ENCODE data around the gene MPLKIP. TPM values are rescaled to one million over a fixed set of nuclear protein-coding genes. Genes with fewer than 3 reads are reported as not detected.
"Not testable (repeated sequence)": the region's sequence is repeated elsewhere in the genome, so short reads cannot be mapped to it uniquely, and the experiment has no call there.

MPLKIP gene
- polyA plus RNA-seq, 1 experiment = 31.1 TPM

DNA sequence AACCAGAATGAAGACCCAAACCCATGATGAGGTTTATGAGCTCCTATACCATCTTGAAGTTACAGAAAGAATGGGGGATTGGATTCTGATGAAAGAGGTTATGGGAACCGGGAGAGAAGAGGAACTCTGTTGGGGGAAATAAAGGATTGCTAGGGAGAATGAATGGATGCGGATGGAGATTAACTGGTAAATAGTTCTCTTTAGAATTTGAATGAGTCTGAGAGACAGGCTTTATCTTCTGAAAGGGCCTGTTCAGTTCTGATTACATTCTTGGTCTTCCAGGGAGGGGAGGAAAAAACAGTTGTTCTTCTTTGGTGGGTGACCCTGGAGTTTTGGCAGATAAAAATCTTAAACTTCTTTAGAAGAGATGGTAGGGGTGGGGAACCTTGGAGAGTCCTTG lies 14.2 kb upstream of the MPLKIP start:
- no peak overlapping the region for H3K4me3 ChIP-seq (ENCODE audit: low read depth, low read length)
- POLR2A ChIA-PET = no interaction called here

DNA sequence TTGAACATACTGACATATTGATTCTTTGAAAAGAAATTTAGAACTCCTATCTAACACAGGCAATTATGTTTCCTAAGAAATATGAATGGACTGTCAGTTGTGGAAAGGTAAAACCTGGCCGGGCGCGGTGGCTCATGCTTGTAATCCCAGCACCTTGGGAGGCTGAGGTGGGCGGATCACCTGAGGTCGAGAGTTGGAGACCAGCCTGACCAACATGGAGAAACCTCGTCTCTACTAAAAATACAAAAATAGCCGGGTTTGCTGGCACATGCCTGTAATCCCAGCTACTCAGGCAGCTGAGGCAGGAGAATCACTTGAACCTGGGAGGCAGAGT lies 13.8 kb upstream of the MPLKIP start:
- POLR2A ChIA-PET; H3K27ac ChIP-seq (ENCODE audit: low read depth, low read length); H3K9me3 ChIP-seq (ENCODE audit: control insufficient read depth, insufficient read depth, low read length); H3K4me3 ChIP-seq (ENCODE audit: low read depth, low read length); CTCF ChIA-PET; H3K27me3 ChIP-seq (ENCODE audit: control insufficient read depth, insufficient read depth, low read length); DNase-seq (ENCODE audit: low read depth, low spot score): not testable (repeated sequence)

More for the DNA sequence above, 14.2 kb upstream of the MPLKIP start:
- H3K27me3 ChIP-seq (ENCODE audit: control insufficient read depth, insufficient read depth, low read length) = no peaks in the 10 kb centered on the region
- DNase-seq (ENCODE audit: low read depth, low spot score) = no peak
- CTCF ChIA-PET = interaction anchor here (2.4 kb wide), 1 partner anchor 13 kb away, joined by 9 read pairs; the partner anchor contains the start of genes MPLKIP and SUGCT
- H3K9me3 ChIP-seq (ENCODE audit: control insufficient read depth, insufficient read depth, low read length) = peaks cover 4% of the 10 kb centered on the region
- H3K27ac ChIP-seq (ENCODE audit: low read depth, low read length) = no peak overlapping the region
- TF ChIP-seq, protein P1, sequence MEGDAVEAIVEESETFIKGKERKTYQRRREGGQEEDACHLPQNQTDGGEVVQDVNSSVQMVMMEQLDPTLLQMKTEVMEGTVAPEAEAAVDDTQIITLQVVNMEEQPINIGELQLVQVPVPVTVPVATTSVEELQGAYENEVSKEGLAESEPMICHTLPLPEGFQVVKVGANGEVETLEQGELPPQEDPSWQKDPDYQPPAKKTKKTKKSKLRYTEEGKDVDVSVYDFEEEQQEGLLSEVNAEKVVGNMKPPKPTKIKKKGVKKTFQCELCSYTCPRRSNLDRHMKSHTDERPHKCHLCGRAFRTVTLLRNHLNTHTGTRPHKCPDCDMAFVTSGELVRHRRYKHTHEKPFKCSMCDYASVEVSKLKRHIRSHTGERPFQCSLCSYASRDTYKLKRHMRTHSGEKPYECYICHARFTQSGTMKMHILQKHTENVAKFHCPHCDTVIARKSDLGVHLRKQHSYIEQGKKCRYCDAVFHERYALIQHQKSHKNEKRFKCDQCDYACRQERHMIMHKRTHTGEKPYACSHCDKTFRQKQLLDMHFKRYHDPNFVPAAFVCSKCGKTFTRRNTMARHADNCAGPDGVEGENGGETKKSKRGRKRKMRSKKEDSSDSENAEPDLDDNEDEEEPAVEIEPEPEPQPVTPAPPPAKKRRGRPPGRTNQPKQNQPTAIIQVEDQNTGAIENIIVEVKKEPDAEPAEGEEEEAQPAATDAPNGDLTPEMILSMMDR (IDR thresholded peaks at IDR 0.05; ENCODE audit: low read depth, low read length) = no peak

DNA sequence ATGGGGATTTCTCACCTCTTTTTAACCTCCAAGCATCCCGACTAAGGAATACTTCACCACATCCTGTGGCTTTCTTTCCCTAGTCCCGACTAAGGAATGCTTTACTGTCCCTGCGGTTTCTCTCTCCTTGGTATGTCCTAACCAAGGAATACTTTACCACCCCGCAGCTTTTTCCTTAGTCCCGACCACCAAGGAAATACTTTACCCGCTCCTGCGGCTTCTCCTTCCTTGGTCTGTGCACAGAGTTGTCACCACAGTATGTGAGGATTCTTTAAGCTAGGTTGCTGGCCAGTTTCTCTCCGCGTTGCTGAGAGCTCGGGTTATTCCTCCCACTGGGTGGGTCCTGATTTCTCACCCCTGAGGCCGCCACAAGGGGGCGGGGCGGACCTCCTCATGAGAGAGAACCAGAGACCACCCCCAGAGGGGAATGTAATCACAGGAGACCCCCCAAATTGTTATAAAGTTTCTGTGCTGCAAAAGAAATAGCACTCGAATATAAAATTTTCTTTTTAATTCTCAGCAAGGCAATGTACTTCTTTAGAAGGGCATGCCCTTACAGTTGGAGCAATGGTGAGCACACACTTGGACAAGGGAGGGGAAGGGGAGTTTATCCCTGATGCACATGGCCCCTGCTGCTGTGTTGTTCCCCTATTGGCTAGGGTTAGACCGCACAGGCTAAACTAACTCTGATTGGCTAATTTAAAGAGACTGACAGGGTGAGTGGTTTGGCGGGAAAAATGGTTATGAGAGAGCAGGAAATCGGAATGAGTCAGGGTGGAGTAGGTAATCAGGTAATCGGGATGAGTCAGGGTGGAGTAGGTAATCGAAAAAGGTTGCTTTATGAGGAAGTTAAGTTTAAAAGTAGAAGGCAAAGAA lies 13.2 kb upstream of the MPLKIP start:
- no peak overlapping the region for H3K27ac ChIP-seq (ENCODE audit: low read depth, low read length)
- H3K9me3 ChIP-seq (ENCODE audit: control insufficient read depth, insufficient read depth, low read length) = peaks cover 4% of the 10 kb centered on the region
- ChIA-PET CTCF (no interaction called here), POLR2A (no interaction called here)
- DNase-seq (ENCODE audit: low read depth, low spot score) = no peak
- H3K27me3 ChIP-seq (ENCODE audit: control insufficient read depth, insufficient read depth, low read length) = no peaks in the 10 kb centered on the region
- H3K4me3 ChIP-seq (ENCODE audit: low read depth, low read length) = no peak overlapping the region
- TF ChIP-seq, protein P1 (IDR thresholded peaks at IDR 0.05; ENCODE audit: low read depth, low read length) = no peak

DNA sequence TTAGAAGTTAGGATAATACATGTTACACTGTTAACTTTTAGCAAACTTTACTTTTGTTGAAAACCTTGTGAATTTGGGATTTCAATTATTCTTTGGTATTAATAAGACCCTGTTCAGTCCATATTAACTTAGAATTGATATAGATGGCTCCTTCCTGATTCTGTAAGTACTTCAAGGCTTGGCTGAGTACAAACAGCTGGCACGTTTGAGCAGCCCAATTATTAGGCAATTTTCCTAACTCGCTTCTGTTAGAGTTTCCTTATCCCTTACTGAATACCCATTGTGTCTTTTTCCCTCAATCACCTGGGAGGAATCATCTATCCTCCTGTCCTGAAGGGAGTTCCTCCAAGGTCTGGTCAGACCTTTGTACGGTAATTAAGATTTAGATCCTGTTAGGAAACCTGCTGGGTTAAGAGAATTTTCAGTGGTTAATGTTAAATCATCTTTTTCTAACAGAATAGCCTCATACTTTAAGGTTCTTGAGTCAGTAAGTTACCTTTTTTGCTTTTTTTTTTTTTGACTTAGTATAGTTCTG lies 11.2 kb upstream of the MPLKIP start:
- H3K9me3 ChIP-seq (ENCODE audit: control insufficient read depth, insufficient read depth, low read length); H3K27me3 ChIP-seq (ENCODE audit: control insufficient read depth, insufficient read depth, low read length); POLR2A ChIA-PET; H3K4me3 ChIP-seq (ENCODE audit: low read depth, low read length); DNase-seq (ENCODE audit: low read depth, low spot score); H3K27ac ChIP-seq (ENCODE audit: low read depth, low read length): not testable (repeated sequence)
- CTCF ChIA-PET = interaction anchor here (0.7 kb wide), 1 partner anchor 156 kb away, joined by 8 read pairs; no protein-coding TSS in a partner anchor

DNA sequence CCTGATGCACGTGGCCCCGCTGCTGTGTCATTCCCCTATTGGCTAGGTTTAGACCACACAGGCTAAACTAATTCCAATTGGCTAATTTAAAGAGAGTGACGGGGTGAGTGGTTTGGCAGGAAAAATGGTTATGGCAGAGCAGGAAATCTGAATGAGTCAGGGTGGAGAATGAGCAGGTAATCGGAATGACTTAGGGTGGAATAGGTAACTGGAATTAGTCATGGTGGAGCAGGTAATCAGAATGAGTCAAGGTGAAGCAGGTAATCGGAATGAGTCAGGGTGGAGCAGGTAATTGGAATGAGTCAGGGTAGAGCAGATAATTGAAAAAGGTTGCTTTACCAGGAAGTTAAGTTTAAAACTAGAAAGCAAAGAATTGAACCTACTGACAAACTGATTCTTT lies 7.5 kb upstream of the MPLKIP start:
- CTCF ChIA-PET; POLR2A ChIA-PET; H3K9me3 ChIP-seq (ENCODE audit: control insufficient read depth, insufficient read depth, low read length); DNase-seq (ENCODE audit: low read depth, low spot score); H3K27me3 ChIP-seq (ENCODE audit: control insufficient read depth, insufficient read depth, low read length); H3K4me3 ChIP-seq (ENCODE audit: low read depth, low read length); H3K27ac ChIP-seq (ENCODE audit: low read depth, low read length): not testable (repeated sequence)

DNA sequence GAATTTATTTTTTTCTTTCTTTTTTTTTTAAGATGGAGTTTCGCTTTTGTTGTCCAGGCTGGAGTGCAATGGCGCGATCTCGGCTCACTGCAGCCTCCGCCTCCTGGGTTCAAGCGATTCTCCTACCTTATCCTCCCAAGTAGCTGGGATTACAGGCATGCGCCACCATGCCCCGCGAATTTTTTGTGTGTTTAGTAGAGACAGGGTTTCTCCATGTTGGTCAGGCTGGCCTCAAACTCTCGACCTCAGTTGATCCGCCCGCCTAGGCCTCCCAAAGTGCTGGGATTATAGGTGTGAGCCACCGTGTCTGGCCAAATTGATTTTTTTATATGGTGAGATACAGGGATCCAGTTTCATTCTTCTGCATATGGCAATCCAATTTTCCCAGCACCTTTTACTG lies 5.5 kb upstream of the MPLKIP start:
- H3K4me3 ChIP-seq (ENCODE audit: low read depth, low read length); H3K27ac ChIP-seq (ENCODE audit: low read depth, low read length); CTCF ChIA-PET; H3K27me3 ChIP-seq (ENCODE audit: control insufficient read depth, insufficient read depth, low read length); H3K9me3 ChIP-seq (ENCODE audit: control insufficient read depth, insufficient read depth, low read length); DNase-seq (ENCODE audit: low read depth, low spot score); POLR2A ChIA-PET: not testable (repeated sequence)

DNA sequence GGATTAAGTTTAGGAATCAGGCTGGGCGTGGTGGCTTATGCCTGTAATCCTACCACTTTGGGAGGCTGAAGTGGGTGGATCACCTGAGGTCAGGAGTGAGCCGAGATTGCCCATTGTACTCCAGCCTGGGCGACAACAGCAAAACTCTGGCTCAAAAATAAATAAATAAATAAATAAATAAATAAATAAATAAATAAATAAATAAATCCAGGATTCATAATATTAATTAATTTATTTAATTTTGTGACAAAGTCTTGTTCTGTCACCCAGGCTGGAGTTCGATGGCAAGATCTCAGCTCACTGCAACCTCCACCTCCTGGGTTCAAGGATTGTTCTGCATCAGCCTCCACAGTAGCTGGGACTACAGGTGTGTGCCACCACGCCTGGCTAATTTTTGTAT lies 4.6 kb upstream of the MPLKIP start:
- no peak for DNase-seq (ENCODE audit: low read depth, low spot score)
- TF ChIP-seq, protein P1 (IDR thresholded peaks at IDR 0.05; ENCODE audit: low read depth, low read length) = no peak
- H3K4me3 ChIP-seq (ENCODE audit: low read depth, low read length) = no peak overlapping the region
- no peaks in the 10 kb centered on the region for H3K27me3 ChIP-seq (ENCODE audit: control insufficient read depth, insufficient read depth, low read length)
- no peaks in the 10 kb centered on the region; the same call in 1 of the 2 replicates for H3K9me3 ChIP-seq (ENCODE audit: control insufficient read depth, insufficient read depth, low read length)
- ChIA-PET CTCF (no interaction called here), POLR2A (no interaction called here)
- no peak overlapping the region for H3K27ac ChIP-seq (ENCODE audit: low read depth, low read length)
